Fibroblast of skin of right biceps (primary cell): ENCODE data around the gene METTL18.
"Not testable (repeated sequence)": the region's sequence is repeated elsewhere in the genome, so short reads cannot be mapped to it uniquely, and the experiment has no call there.

Experiments
- DNase-seq: peaks from one replicate; pipeline ENCODE4 v3.0.0-alpha.2; 2013

Gene METTL18

DNA sequence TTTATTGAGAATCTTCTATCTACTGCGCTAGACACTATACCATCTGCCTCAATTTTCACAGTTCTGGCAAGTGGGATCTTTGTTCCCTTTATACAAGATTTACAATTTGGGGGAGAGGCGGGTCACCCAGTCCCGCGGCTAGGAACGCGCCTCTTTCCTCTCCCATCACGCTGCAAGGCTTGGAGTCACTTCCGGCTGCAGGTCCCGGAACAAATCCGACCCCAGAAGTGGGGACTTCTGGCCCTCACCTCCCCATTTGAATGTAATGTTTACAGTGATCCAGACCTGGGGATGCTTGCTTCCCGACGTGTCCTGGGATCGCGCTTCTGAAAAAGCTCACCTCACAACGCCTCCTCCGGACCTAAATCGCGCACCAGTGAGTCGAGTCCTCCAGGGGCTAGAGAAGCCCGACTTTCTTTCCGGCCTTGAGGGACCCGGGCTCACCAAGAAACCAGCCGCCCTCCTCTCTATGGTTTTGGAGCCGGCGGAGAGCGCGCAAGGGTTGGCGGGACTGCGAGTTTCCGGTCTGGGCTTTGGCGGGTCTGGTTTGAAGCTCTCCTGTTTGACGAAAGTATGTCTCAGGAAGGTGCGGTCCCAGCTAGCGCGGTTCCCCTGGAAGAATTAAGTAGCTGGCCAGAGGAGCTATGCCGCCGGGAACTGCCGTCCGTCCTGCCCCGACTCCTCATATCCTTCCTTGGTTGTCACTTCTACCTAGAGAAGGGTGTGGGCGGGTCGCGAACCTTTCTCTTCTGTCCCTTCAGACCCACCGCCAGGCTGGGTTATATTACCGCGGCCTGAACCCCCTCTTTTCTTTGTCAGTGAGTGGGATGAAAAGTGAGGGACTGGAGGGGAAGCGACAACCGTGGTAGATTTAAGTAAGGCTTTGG, at the start of gene METTL18:
METTL18 (minus strand) TSS at position 378 of the 887 bp plus-strand sequence. CDS start 1,212 bp downstream, outside the sequence.
- peak; percentile 96 for DNase-seq

- no peak for DNase-seq
Measured at GRCh38 chr1:169838942-169839341, 44.2 kb upstream of the METTL18 start.

DNA sequence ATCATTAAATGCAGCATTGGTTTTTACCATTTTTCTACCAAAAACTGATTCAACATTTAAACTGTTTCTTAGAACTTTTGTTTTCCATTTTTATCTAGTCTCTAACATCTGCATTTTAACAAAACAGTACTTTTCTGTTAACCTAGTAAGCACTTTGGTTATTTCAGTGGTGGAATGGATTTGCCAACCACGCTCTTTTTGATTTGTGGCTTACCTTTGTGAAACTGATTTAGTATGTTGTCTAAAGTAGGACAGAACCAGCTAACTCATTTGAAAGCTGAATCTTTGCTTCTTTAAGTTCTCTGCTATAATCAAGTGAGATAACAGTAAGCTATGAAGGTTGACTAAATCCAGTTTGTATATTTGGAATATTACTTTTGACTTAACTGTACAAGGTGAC, 41.5 kb upstream of the METTL18 start:
- DNase-seq = no peak

DNA sequence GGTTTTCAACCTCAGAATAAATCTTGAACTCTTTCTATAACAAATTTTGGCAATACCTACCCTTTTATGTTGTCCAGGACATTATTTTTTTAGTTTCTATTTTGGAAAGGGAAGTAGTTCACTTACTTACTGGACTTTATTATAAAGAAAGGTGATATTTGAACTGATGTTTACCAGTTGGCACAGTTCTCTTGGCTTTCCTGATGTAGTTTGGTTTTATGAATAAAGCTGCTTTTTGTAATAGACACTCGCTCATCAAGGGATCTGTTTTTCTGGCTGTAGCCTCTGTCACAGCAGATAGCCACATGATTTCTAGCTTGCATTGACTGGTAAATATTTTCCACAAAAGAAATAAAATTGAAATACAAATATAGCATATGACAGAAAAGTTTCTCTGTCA, 40.9 kb upstream of the METTL18 start:
- DNase-seq = no peak

DNA sequence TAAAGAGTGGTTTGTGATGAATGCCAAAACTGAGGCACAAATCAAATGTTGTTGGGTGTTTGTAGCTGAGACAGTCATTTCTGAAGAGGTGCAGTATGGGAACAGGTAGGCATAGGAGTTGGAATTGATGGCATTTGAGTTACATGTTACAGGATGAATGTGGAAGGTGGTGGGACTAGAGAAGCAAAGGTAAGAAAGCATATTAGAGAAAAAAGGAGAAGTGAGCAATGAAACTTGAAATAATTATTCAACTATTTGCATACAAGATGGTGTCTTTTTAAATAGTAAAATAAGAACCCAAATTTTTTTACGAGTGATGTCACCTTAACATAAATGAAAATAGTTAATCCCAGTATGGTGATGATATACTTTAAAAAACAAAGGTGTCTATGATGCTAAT, 40.2 kb upstream of the METTL18 start:
- no peak for DNase-seq

GRCh38 chr1:169833179-169833901, 38.6 kb upstream of the METTL18 start:
- DNase-seq = no peak

GRCh38 chr1:169829671-169830070, 35.0 kb upstream of the METTL18 start:
- DNase-seq = no peak

DNA sequence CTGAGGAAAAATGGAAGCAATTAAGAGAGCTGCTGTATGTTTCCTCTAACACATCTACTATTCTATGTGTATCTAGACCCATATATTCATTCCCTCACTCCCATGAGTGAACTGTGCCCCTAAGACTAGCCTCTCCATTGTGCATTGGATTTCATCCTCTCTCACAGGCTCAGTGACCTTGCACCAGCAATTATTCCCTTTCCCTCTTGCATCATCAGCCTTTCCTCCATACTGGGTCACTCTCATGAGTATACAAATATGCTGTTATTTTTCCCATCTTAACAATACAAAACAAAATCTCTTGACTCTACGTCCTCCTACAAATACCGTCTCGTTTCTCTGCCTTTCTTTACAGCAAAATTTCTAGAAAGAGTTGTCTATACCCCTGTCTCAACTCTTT, 29.4 kb upstream of the METTL18 start:
- no peak for DNase-seq

DNA sequence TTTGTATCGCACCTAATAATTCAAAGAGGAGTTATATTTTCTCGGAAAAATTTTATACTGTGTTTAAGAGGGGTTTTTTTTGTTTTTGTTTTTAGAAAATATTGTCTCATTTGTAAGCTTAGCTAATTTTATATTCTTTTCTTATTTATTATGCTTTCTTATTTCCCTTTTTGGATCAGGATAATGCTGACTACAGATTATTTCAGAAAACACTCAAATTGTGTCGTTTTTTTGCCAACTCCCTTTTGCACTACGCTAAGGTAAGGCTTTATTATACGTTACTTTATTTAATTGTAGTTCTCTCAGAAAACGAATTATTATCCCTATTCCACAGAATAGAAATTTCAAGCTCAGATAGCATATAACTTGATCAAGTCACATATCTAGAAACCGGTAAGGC, 26.8 kb upstream of the METTL18 start:
- DNase-seq = no peak

DNA sequence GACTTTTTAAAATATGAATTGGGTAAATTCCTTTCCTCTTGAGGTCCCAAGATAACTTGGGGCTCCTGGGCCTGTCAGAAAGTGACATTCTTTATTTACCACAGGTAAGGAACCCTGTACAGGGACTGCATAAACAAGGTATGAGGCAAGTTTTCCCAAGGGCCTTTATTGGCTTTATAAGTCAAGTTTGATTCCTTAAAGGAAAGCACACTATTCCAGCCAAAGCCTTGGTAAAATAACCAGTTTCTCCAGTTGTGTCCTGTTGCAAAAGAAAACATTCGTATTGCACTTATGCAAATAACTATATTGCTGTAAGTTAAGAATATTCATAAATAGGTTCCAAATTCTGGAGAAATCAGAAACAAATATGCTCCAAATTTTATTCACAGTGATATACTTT, 21.9 kb upstream of the METTL18 start:
- DNase-seq = no peak

DNA sequence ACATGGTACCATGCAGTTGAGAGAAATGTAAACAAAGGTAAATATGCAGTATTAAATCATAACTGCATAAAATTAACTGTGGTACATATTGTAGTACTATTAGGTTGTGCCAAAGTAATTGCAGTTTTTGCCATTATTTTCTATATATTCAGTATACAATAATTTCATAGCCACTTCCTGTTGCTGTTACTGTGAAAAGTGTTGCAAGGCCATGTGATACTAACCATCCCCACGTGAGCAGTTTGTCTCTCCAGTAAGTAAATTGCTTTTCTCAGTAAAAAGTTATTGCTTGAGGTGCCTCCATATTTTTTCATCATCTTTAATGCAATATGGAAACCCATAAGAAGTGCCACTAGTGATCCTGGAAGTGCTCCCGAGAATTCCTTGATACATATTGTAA, 19.6 kb upstream of the METTL18 start:
- DNase-seq = no peak

DNA sequence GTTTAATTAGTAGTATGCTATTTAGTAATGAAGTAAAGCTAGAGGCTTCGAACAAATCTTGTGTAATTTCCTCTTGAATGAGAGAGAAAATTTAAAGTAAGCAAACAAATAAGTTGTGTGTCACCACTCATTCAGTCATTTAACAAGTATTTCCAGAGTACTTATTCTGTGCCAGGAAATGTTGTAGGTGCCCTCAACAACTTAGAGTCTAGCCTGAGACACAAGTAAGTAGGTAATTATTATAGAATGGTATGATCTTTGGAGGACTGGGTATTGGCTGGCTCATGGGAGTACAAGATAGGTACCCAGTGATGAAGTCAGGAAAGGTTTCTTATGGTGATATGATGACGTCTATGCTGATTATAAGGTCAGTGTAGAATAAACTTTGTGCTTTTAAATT, 17.4 kb upstream of the METTL18 start:
- no peak for DNase-seq

DNA sequence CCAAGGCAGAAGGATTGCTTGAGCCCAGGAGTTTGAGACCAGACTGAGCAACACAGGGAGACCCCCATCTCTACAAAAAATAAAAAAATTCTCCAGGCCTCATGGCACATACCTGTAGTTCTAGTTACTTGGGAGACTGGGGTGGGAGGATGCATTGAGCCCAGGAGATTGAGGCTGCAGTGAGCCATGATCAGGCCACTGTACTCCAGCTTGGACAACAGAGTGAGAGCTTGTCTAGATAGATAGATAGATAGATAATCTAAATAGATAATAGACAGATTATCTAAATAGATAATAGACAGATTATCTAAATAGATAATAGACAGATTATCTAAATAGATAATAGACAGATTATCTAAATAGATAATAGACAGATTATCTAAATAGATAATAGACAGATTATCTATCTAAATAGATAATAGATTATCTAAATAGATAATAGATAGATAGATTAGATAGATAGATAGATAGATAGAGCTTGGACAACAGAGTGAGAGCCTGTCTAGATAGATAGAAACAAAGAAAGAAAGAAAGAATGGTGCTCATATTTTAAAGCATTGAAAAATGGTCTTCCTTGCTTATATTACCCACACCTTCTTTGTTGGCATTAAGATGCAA, 16.8 kb upstream of the METTL18 start:
- not testable (repeated sequence) for DNase-seq

- DNase-seq = peak; percentile 30
Measured at GRCh38 chr1:169809370-169810095, 14.8 kb upstream of the METTL18 start.

DNA sequence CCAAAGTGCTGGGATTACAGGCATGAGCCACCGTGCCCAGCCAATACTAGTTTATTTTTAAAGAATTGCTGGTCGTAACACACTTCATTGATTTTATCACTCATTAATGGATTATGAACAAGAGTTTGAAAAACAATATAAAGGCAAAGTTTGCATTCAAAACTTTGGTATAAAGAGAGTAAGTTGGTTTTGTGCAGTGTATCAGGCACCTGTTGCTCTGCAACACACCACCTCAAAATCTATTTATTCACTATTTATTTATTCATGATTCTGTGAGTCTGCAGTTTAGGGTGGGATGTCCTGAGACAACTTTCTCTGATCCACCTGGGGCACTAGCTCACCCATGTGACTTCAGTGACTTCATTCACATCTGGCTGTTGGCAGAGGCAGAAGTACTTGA, 10.2 kb upstream of the METTL18 start:
- DNase-seq = no peak

- DNase-seq = no peak
Measured at GRCh38 chr1:169802888-169803287, 8.2 kb upstream of the METTL18 start.

DNA sequence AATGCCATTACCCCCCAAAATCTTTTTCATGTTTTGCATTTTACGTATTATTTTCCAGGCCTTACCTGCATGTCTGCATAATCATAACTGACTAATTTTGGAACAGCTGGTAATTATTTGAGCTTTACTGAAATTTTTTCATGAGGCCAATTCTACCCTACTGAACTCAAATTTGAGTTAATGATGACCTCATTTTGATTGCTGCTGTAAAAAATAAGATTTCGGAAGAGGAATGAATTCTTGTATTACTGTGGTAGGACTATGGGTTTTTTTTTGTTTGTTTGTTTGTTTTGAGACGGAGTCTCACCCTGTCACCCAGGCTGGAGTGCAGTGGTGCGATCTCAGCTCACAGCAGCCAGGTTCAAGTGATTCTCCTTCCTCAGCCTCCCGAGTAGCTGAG, 2.6 kb upstream of the METTL18 start:
- no peak for DNase-seq

GRCh38 chr1:169796274-169796810, 1.6 kb upstream of the METTL18 start:
- no peak for DNase-seq

DNA sequence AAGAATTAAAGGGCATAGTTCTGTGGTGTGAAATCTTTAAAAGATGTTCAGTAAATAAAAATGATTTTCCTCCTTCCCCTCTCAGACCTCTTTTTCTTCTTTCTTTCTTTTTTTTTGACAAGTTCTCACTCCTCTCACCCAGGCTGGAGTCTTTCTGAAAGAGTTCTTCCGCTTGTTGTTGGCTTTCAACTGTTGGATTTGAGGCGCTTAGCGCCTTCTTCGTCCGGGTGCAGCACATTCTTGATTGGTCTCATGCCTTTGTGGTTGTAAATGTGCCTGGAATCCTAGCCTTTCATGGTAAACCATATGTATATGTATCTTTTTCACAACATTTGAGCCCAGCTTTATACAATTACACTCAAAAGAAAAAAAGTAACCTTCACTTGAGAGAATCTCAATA, 980 bp upstream of the METTL18 start:
- DNase-seq = peak; percentile 26

DNA sequence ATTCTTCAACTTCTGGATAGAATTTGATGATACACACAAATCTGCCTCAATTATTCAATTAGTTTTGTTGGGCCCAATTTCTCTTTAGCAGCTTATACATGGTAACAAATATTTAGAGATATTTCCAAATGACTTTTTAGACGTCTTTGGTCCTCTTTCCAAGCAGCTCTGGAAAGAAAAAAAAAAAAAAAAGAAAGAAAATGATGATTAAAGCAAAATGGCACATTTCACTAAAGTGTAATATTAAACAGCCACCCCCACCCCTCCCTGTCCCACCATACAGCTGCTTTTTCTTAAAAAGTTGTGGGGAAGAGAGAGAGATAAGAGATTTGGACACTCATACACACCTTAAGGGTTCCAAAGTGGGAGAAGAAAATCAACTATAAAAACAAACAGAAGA, 977 bp downstream of the METTL18 start:
- no peak for DNase-seq

GRCh38 chr1:169788402-169788801, 6.3 kb downstream of the METTL18 start:
- no peak for DNase-seq

DNA sequence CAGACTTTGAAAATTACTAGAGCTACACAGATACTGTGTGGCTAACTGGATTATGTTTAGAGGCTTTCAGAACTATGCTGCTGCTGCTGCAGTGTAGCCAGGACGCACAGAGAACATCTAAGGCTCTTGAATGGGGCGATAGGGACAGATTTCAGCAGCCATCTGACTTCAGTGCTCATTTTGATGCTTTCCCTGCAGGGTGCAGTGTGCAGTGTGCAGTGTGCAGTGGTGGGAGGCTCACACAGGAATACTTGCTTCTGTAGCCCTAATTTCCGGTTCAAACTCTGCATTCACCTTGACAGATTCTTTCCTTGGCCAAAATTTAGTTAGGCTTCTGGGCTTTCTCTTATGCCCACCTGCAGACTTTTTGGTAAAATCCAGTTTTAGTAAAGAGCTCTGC, 7.7 kb downstream of the METTL18 start:
- DNase-seq = no peak

- no peak for DNase-seq
Measured at GRCh38 chr1:169785267-169785666, 9.4 kb downstream of the METTL18 start.
